Duodenal mucosa (tissue), 2 donors: Measurements from ENCODE around the gene MT1X.

Experiments
- H3K27ac ChIP-seq: one replicate; pipeline ENCODE4 v1.7.0; 2013; ENCODE audit warnings: low read depth, low read length
- H3K27me3 ChIP-seq, 2 donors: one replicate each; pipeline ENCODE4 v1.7.0; 2013; ENCODE audit warnings: low read length in 2 of 2, control low read depth in 1 of 2; ENCODE audit not compliant: insufficient read depth in 2 of 2, control insufficient read depth in 1 of 2
- H3K36me3 ChIP-seq, 2 donors: one replicate each; pipeline ENCODE4 v1.7.0; 2013; ENCODE audit warnings: low read length in 2 of 2, control low read depth in 1 of 2; ENCODE audit not compliant: insufficient read depth in 2 of 2, control insufficient read depth in 1 of 2
- H3K4me1 ChIP-seq, 2 donors: one replicate each; pipeline ENCODE4 v1.7.0; 2013; ENCODE audit warnings: low read length in 2 of 2, control low read depth in 1 of 2; ENCODE audit not compliant: insufficient read depth in 2 of 2, control insufficient read depth in 1 of 2
- H3K4me3 ChIP-seq, 2 donors: one replicate each; pipeline ENCODE4 v1.7.0; 2013; ENCODE audit warnings: low read length in 2 of 2, low read depth in 1 of 2
- H3K9ac ChIP-seq, 2 donors: one replicate each; pipeline ENCODE4 v1.7.0; 2013; ENCODE audit warnings: low read length in 2 of 2, low read depth in 1 of 2
- H3K9me3 ChIP-seq, 2 donors: one replicate each; pipeline ENCODE4 v1.7.0; 2013; ENCODE audit warnings: low read length in 2 of 2, control low read depth in 1 of 2; ENCODE audit not compliant: control insufficient read depth in 1 of 2

The MT1X gene

GRCh38 chr16:56640076-56640475 lies 42.2 kb upstream of the MT1X start:
- Histone ChIP-seq H3K27ac (no peak overlapping the region), H3K4me3 (no peak overlapping the region), H3K27me3 (peaks cover 10 to 19% of the 10 kb centered on the region in 2 donors), H3K9me3 (no peaks in the 10 kb centered on the region), H3K9ac (no peak overlapping the region), H3K36me3 (no peaks in the 10 kb centered on the region), H3K4me1 (peaks cover 27 to 40% of the 10 kb centered on the region in 2 donors)

- Histone ChIP-seq H3K27ac (no peak overlapping the region), H3K4me1 (peaks cover 31 to 39% of the 10 kb centered on the region in 2 donors), H3K27me3 (peaks cover 6 to 10% of the 10 kb centered on the region in 2 donors), H3K9ac (no peak overlapping the region), H3K9me3 (no peaks in the 10 kb centered on the region), H3K36me3 (no peaks in the 10 kb centered on the region), H3K4me3 (no peak overlapping the region)
These were observed 41.1 kb upstream of the MT1X start for GRCh38 chr16:56641166-56641565.

GRCh38 chr16:56643080-56643778 lies 39.0 kb upstream of the MT1X start:
- Histone ChIP-seq H3K27me3 (peaks cover 0 to 5% of the 10 kb centered on the region in 2 donors), H3K4me1 (peaks cover 40 to 42% of the 10 kb centered on the region in 2 donors), H3K4me3 (peak overlapping the region; percentile 59 to 66), H3K27ac (peak overlapping the region; percentile 86), H3K36me3 (no peaks in the 10 kb centered on the region), H3K9me3 (no peaks in the 10 kb centered on the region), H3K9ac (peak overlapping the region; percentile 52 to 61)

GRCh38 chr16:56643833-56644232 lies 38.4 kb upstream of the MT1X start:
- H3K27me3 ChIP-seq = peaks cover 0 to 5% of the 10 kb centered on the region in 2 donors
- H3K4me1 ChIP-seq = peaks cover 41 to 46% of the 10 kb centered on the region in 2 donors
- peak overlapping the region; percentile 59 to 66 for H3K4me3 ChIP-seq
- no peaks in the 10 kb centered on the region for H3K36me3 ChIP-seq
- no peaks in the 10 kb centered on the region for H3K9me3 ChIP-seq
- no peak overlapping the region for H3K27ac ChIP-seq
- H3K9ac ChIP-seq = peak overlapping the region; percentile 20 to 33

- Histone ChIP-seq H3K27me3 (peaks cover 0 to 5% of the 10 kb centered on the region in 2 donors), H3K4me1 (peaks cover 35 to 40% of the 10 kb centered on the region in 2 donors), H3K36me3 (no peaks in the 10 kb centered on the region)
These were observed 37.0 kb upstream of the MT1X start for GRCh38 chr16:56645311-56645710.

GRCh38 chr16:56645838-56646237 lies 36.4 kb upstream of the MT1X start:
- H3K4me3 ChIP-seq = no peak overlapping the region
- H3K9me3 ChIP-seq = no peaks in the 10 kb centered on the region
- no peaks in the 10 kb centered on the region for H3K36me3 ChIP-seq
- peaks cover 0 to 5% of the 10 kb centered on the region in 2 donors for H3K27me3 ChIP-seq
- no peak overlapping the region for H3K9ac ChIP-seq
- H3K4me1 ChIP-seq = peaks cover 35 to 40% of the 10 kb centered on the region in 2 donors
- no peak overlapping the region for H3K27ac ChIP-seq

More at GRCh38 chr16:56645311-56645710, 37.0 kb upstream of the MT1X start:
- H3K27ac ChIP-seq = no peak overlapping the region
- no peaks in the 10 kb centered on the region for H3K9me3 ChIP-seq
- no peak overlapping the region for H3K4me3 ChIP-seq
- H3K9ac ChIP-seq = no peak overlapping the region

- H3K4me3 ChIP-seq = peak overlapping the region; percentile 33 to 41
- peak overlapping the region; percentile 34 to 49 for H3K9ac ChIP-seq
- H3K4me1 ChIP-seq = peaks cover 30 to 36% of the 10 kb centered on the region in 2 donors
- H3K36me3 ChIP-seq = no peaks in the 10 kb centered on the region
- H3K27me3 ChIP-seq = peaks cover 0 to 5% of the 10 kb centered on the region in 2 donors
- peak overlapping the region; percentile 70 for H3K27ac ChIP-seq
- no peaks in the 10 kb centered on the region for H3K9me3 ChIP-seq
These were observed 34.4 kb upstream of the MT1X start for GRCh38 chr16:56647641-56648431.

GRCh38 chr16:56649271-56649670 lies 33.0 kb upstream of the MT1X start:
- no peak overlapping the region for H3K4me3 ChIP-seq
- no peak overlapping the region for H3K9ac ChIP-seq
- no peak overlapping the region for H3K27ac ChIP-seq
- peaks cover 0 to 5% of the 10 kb centered on the region in 2 donors for H3K27me3 ChIP-seq
- H3K36me3 ChIP-seq = no peaks in the 10 kb centered on the region
- H3K4me1 ChIP-seq = peaks cover 18 to 26% of the 10 kb centered on the region in 2 donors
- no peaks in the 10 kb centered on the region for H3K9me3 ChIP-seq

- H3K9me3 ChIP-seq = no peaks in the 10 kb centered on the region
- no peak overlapping the region for H3K27ac ChIP-seq
- H3K36me3 ChIP-seq = no peaks in the 10 kb centered on the region
- peaks cover 0 to 5% of the 10 kb centered on the region in 2 donors for H3K27me3 ChIP-seq
- H3K4me3 ChIP-seq = no peak overlapping the region
- H3K9ac ChIP-seq = no peak overlapping the region
- H3K4me1 ChIP-seq = peaks cover 17 to 26% of the 10 kb centered on the region in 2 donors
These were observed 32.5 kb upstream of the MT1X start for GRCh38 chr16:56649820-56650219.

GRCh38 chr16:56651586-56651985 lies 30.7 kb upstream of the MT1X start, which contains the start of gene MT1B:
Gene MT1B, plus strand, starts transcription at chr16:56651886. Its CDS starts 68 bp downstream, at chr16:56651954.
- Histone ChIP-seq H3K27ac (no peak within 1 kb of the TSS), H3K9ac (no peak within 1 kb of the TSS), H3K27me3 (peaks cover 0 to 5% of the 10 kb centered on the region in 2 donors), H3K4me3 (no peak within 1 kb of the TSS), H3K9me3 (no peaks in the 10 kb centered on the region), H3K36me3 (no peaks in the 10 kb centered on the region), H3K4me1 (peaks cover 17 to 21% of the 10 kb centered on the region in 2 donors)
